GM18951 (cell line): ENCODE results near the gene LDHB.

Experiments
- POLR2A ChIP-seq: IDR thresholded peaks from 4 replicates; pipeline ENCODE4 v1.6.1; 2011; ENCODE audit warnings: mild to moderate bottlenecking; ENCODE audit not compliant: insufficient read length, insufficient read depth; ENCODE audit errors: extremely low read depth
- in situ Hi-C: fragments of 300-500 bp; cut with MboI; formaldehyde crosslinking; loops from one replicate; pipeline ENCODE4 v1.12.0; 2022; ENCODE audit warnings: low sequenced_read_pairs, mixed read lengths, inconsistent platforms; ENCODE audit not compliant: unreplicated experiment

LDHB gene

DNA sequence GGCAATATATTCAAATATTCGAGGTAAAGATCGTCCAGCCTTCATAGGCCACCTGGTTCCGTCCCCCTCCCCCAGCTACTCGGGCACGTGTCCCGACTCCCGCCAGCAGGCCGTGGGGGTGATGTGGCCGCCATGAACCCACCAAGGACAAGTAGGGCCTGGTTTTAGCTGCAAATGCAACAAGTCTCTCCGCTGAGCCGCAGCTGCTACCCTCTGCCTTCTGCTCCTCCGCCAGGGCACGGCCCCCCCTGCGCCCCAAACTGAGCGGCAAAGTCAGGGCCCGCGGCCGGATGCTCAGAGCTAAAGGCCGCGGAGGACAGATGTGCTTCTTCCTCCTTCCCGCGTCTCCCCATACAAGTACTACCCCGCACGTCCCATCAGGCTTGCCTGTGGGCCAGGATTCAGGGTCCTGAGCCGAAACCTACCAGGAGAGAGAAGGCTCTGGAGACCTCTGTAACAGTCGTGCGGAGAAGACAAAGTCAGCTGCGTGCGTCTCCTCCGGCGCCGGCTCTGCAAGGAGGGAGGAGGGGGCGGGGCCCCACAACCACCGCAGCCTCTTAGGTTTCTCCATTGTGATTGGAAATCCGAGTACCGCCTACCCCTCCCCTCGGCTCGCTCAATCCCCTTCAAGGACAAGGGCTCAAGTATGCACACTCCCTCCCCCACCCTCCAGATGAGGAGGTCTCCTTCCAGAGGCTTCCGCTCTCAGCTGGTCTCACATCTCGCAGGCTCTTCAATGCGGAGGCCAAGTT lies at the start of gene LDHB:
Gene LDHB, minus strand, starts transcription at position 517 of the 752 bp plus-strand sequence. CDS start 3,171 bp downstream, outside the sequence.
- in situ Hi-C loops: no loop called here
- TF ChIP-seq POLR2A: peak; percentile 88

DNA sequence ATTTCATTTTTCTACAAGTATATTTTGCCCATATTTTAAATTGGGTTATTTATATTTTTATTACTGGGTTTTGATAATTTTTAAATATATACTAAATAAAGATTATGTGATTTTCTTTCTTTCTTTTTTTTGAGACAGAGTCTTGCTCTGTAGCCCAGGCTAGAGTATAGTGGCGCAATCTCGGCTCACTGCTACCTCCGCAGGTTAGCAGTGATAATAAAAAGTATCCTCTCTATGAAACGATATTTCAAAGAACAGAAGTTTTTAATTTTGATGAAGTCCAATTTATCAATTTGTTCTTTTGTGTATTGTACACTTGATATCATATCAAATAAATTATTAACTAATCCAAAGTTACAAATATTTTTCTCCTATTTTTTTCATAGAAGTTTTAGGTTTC lies 47.2 kb upstream of the LDHB start:
- in situ Hi-C loops: loop anchor here (25.0 kb wide), 1 partner anchor 307 kb away; no protein-coding TSS in a partner anchor
- no peak for TF ChIP-seq POLR2A

DNA sequence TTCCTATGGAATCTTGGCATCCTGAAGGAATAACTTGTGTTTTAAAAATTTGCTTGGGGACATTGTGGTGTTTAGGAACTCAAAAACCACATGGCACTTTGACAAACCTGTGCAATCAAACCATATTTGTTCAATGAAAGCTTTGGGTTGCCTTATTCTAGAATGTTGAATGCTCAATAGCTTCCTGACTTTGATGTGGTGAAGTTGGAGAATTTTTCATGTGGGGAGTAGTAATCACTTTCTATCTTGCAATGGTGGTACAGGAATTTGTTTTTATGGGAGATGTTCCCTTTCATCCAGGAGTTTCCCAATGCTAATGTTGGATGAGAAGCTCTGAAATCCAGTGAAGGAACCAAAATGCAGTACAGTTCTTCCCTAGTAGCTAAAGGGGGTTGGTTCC lies 42.2 kb upstream of the LDHB start:
- in situ Hi-C loops: loop anchor here (10.0 to 25.0 kb wide), 2 partner anchors 312 to 755 kb away; no protein-coding TSS in a partner anchor
- TF ChIP-seq POLR2A: no peak

DNA sequence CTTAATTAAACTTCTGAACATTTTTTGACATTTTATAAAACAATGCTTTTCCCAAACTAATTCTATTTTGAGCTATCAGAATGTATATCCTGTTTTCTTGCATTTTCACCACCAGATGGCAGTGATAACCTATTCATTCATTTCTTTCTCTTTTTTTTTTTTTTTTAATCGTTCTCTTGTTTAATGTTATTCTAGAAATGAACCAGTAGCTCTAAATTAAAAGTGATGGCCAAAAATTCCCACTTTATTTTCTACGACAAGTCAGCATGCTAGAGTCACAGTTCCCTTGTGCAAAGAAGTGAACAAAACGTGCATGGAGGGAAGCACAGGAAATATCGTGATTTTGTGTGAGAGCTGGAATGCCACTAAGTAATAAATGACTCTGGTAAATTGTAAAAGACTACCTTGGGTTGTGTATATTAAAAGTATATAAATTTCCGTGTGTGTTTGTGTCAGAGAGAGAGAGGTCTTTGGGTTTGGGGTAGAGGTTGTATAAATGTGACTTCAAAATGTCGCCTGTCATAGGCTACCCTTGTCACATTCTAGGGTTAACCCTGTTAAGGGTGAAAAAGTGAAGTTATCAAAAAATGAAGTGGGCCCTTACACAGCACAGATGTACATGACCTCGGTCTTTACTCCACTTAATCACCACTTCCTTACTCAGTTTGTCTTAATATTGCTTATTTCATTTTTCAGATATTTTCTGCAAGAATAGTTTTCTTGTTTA lies 40.4 kb upstream of the LDHB start:
- TF ChIP-seq POLR2A: no peak
- in situ Hi-C loops: loop anchor here (10.0 kb wide), 1 partner anchor 757 kb away; no protein-coding TSS in a partner anchor

DNA sequence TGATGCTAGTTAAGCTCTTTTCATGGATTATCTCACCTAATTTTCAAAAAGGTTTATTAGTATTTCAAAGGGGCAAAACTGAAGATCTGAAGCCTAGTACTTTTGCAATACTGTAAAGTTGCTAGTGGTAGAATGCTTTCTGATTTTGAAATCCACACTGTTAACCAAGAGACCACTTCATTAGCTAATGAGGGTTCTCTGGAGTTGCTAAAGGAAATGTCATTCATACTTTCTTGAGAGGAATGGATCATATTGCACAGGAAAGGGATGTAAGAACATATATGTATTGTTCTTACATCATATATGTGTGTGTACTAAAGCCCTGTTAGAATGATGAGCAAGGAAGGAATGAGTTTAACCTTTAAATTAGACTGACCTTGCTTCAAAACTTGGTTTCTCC lies 39.0 kb upstream of the LDHB start:
- in situ Hi-C loops: loop anchor here (10.0 kb wide), 1 partner anchor 758 kb away; no protein-coding TSS in a partner anchor
- no peak for TF ChIP-seq POLR2A

DNA sequence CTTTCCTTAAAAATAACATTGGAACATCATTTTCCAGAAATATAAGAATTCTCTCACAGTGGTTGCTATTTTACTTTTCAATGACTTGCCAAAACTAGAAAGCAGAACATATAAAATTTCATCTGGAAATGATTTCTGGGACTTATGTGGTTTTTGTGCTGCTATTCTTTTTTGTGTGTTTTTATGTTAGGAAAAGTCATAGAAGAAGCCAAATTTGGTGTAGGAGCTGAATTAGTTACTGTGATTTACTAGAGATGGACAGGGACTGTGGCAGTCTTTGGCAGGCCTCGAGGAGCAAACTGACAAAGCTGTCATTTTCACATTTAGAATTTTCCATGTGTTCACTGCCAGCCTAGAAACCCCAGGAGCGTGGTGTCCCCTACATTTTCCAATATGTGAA lies 38.3 kb upstream of the LDHB start:
- in situ Hi-C loops: loop anchor here (10.0 kb wide), 1 partner anchor 759 kb away; no protein-coding TSS in a partner anchor
- TF ChIP-seq POLR2A: no peak

DNA sequence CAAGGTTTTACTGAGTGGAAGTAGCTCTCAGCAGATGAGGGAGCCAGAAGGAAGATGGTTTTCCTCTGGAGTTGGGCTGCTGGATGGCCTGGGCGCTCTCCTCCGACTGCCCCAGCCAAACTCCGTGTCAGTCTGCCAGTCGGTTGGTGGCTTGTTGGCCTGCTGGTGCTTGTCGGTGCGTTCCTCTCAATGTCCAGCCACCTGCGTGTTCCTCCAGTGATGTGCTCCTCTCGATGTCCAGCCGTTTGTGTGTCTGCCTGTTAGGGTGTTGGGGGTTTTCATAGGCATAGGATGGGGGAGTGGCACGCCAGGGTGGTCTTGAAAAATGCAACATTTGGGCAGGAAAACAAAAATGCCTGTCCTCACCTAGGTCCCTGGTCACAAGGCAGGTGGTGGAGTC lies 37.0 kb upstream of the LDHB start:
- TF ChIP-seq POLR2A: no peak
- in situ Hi-C loops: loop anchor here (10.0 kb wide), 1 partner anchor 760 kb away; no protein-coding TSS in a partner anchor

DNA sequence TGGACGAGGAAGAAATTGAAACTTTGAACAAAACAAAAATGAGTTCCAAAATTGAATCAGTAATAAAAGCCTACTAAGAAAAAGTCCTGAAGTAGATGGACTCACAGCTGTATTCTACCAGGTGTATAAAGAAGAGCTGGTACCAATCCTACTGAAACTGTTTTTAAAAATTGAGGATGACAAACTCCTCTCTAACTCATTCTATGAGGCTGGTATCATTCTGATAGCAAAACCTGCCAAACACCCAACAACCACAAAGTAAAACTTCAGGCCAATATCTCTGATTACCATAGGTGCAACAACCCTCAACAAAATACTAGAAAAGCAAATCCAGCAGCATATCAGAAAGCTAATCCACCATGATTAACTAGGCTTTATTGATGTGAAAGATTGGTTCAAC lies 33.9 kb upstream of the LDHB start:
- in situ Hi-C loops: loop anchor here (10.0 kb wide), 1 partner anchor 763 kb away; no protein-coding TSS in a partner anchor
- TF ChIP-seq POLR2A: no peak

DNA sequence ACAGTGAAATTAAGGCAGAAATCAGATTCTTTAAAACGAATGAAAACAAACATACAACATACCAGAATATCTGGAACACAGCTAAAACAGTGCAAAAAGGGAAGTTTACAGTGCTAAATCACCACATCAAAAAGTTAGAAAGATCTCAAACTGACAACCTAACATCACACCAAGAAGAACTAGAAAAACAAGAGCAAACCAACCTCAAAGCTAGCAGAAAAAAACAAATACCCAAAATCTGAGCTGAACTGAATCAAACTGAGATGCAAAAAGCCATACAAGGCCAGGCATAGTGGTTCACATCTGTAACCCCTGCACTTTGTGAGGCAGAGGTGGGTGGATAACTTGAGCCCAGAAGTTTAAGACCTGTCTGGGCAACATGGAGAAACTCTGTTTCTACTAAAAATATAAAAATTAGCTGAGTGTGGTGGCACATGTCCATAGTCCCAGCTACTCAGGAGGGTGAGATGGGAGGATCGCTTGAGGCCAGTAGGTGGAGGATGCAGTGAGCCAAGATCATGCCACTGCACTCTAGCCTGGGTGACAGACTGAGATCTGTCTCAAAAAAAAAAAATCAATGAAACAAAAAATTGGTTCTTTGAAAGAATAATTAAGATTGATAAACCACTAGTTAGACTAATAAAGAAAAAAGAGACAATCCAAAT lies 33.2 kb upstream of the LDHB start:
- TF ChIP-seq POLR2A: no peak
- in situ Hi-C loops: loop anchor here (10.0 kb wide), 1 partner anchor 764 kb away; no protein-coding TSS in a partner anchor

DNA sequence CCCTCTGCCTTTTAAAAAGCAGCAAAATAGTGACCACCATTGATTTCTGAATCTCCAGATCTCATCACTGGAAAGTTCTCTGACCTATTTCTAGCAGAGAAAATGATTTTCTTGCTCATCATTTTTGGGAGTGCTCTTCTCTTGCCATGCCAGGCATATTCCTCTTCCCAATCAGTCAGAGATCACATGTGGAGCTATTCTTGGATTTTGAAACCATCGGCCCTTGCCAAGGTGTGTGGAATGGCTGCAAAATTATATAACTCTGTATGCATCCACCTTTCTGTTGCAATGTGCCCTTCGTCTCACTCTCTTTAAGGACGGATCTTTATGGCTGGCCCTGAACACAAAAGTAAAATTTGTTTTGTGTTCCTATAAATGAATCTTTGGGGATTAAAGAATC lies 25.5 kb upstream of the LDHB start:
- no peak for TF ChIP-seq POLR2A
- in situ Hi-C loops: no loop called here

DNA sequence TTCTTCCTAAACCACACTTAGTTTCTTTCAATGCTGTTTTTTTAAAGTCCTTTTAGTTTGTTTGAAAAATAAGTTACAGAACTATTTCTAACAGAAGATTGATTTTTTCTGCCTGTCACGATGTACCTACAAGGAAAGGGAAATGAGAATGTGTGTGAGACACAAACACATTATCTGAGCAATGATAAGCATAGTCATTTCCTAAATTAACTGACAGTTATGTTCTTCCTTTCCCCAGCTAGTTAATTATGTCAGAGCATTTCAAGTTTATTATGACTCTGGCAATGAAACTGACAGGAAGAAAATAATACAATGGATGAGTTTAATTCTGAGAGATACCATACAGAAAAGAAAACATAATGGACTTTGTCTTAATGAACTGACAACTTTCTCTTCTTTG lies 21.3 kb upstream of the LDHB start:
- no peak for TF ChIP-seq POLR2A
- in situ Hi-C loops: loop anchor here (10.0 kb wide), 1 partner anchor 74 kb away; the partner anchor contains the start of gene GYS2

DNA sequence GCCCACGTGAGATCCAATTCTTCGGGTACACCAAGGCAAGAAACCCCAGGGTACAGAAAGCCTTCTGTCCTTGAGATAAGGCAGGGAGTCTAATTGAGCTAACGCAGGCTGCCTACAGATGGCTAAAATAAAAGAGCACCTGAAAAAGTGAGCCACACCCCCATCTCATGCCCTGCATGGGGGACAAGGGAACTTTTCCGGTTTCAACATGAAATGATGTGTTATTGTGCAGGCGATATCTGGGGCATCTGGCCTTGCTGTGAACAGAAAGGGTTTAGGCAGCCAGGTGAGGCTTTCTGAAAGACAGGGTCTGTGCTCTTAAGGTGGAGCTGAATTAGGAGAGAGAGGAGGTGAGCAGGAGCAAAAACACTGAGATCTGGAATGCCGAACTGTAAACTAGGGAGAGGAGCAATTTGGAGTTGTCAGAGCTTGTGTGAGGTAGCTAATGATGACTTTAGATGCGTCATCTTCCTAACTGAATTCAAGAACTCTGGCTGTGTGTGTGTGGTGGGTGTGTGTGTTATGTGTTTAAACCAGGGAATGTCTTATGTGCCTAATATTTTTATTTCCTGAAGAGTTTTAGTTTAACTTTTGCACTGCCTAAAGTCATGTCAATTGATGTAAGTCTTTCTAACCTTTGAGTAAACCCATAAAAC lies 20.1 kb upstream of the LDHB start:
- no peak for TF ChIP-seq POLR2A
- in situ Hi-C loops: loop anchor here (10.0 kb wide), 1 partner anchor 73 kb away; the partner anchor contains the start of gene GYS2
